NB4 (cell line): Measurements from ENCODE around the gene ATP6V0C.

Experiments used
- TF ChIP-seq, protein P1 (sequence below): IDR thresholded peaks from one replicate; pipeline ENCODE4 v1.5.1; 2012; ENCODE audit warnings: low read depth, low read length
- TF ChIP-seq, protein P2 (sequence below): IDR thresholded peaks from 2 replicates; pipeline ENCODE4 v1.6.1; 2011; ENCODE audit warnings: low read depth, low read length

DNA sequence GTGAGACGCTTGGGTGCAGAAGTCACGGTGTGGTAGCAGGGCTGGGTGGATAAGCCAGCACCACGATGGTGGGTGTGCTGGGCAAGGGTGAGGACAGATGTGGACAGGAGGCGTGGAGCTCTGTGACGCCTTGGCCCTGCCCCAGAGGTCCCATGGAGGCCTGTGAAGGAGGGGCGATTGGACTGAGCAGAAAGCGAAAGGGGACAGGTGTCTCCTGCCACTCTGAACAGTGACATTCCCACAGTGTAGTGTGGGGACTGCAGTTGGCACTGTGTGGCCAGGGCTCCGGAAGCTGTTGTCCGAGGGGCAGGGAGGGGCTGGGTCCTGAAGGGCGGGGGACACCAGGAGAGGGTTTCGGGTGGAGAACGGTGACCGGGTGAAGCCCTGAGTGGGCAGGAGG, 31.5 kb upstream of the ATP6V0C start:
- TF ChIP-seq, protein P1, sequence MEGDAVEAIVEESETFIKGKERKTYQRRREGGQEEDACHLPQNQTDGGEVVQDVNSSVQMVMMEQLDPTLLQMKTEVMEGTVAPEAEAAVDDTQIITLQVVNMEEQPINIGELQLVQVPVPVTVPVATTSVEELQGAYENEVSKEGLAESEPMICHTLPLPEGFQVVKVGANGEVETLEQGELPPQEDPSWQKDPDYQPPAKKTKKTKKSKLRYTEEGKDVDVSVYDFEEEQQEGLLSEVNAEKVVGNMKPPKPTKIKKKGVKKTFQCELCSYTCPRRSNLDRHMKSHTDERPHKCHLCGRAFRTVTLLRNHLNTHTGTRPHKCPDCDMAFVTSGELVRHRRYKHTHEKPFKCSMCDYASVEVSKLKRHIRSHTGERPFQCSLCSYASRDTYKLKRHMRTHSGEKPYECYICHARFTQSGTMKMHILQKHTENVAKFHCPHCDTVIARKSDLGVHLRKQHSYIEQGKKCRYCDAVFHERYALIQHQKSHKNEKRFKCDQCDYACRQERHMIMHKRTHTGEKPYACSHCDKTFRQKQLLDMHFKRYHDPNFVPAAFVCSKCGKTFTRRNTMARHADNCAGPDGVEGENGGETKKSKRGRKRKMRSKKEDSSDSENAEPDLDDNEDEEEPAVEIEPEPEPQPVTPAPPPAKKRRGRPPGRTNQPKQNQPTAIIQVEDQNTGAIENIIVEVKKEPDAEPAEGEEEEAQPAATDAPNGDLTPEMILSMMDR = no peak
- TF ChIP-seq, protein P2, sequence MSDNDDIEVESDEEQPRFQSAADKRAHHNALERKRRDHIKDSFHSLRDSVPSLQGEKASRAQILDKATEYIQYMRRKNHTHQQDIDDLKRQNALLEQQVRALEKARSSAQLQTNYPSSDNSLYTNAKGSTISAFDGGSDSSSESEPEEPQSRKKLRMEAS = no peak
